ENCODE results near the gene FAM118A. TPM values are rescaled to one million over a fixed set of nuclear protein-coding genes. Genes with fewer than 3 reads are reported as not detected.

Gene FAM118A
- total RNA-seq, 1 donor from 2014 or later = 18.3 TPM

DNA sequence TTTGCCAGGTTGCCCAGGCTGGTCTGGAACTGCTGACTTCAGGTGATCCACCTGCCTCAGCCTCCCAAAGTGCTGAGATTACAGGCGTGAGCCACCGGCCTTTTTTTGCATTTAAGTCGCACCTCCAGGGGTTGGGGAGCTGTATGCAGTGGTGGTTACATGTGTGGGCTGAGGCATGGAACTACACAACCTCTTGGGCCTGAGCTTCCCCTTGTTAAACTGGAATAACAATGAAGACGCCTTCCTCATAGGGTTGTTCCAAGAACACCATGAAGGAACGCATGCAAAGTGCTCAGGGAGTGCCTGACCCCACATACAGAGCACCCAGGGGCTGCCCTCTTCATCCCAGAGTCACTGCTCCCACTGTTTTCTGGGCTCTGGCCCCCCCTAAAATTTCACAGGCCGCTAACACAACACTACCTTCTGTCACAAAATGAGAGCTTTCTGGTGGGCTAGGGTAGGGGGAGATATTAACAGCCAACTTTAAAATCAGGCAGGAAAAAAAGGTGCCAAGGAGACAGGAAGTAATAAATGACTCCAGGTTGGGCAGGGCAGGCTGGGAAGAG, 1.3 kb upstream of the FAM118A start:
- Histone ChIP-seq H3K4me1 (ENCODE audit: insufficient read depth, low read length) (peaks cover 12% of the 10 kb centered on the region), H3K9ac (ENCODE audit: low read length) (no peak overlapping the region), H3K4me2 (ENCODE audit: low read length) (no peak overlapping the region), H4K20me1 (ENCODE audit: insufficient read depth, low read length) (peaks cover 19% of the 10 kb centered on the region), H3K27me3 (ENCODE audit: insufficient read depth, low read length) (no peaks in the 10 kb centered on the region), H3K27ac (ENCODE audit: low read depth, low read length) (no peak overlapping the region), H3K4me3 (ENCODE audit: insufficient read depth, low read depth, low read length) (no peak overlapping the region), H3K79me2 (ENCODE audit: insufficient read depth, low read length) (peaks cover 30% of the 10 kb centered on the region), H3K9me3 (ENCODE audit: insufficient read depth, low read depth, low read length) (no peaks in the 10 kb centered on the region), H3K36me3 (ENCODE audit: insufficient read depth, low read length) (no peaks in the 10 kb centered on the region), H2AFZ (ENCODE audit: low read depth, low read length) (no peak overlapping the region)
- no peaks in the 10 kb centered on the region for H3K9me3 Mint-ChIP-seq (ENCODE audit: unreplicated experiment)
- TF ChIP-seq, protein P1, sequence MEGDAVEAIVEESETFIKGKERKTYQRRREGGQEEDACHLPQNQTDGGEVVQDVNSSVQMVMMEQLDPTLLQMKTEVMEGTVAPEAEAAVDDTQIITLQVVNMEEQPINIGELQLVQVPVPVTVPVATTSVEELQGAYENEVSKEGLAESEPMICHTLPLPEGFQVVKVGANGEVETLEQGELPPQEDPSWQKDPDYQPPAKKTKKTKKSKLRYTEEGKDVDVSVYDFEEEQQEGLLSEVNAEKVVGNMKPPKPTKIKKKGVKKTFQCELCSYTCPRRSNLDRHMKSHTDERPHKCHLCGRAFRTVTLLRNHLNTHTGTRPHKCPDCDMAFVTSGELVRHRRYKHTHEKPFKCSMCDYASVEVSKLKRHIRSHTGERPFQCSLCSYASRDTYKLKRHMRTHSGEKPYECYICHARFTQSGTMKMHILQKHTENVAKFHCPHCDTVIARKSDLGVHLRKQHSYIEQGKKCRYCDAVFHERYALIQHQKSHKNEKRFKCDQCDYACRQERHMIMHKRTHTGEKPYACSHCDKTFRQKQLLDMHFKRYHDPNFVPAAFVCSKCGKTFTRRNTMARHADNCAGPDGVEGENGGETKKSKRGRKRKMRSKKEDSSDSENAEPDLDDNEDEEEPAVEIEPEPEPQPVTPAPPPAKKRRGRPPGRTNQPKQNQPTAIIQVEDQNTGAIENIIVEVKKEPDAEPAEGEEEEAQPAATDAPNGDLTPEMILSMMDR (IDR thresholded peaks at IDR 0.05; ENCODE audit: insufficient read depth, low read depth, low read length) = no peak
- no peak for TF ChIP-seq EZH2 (IDR thresholded peaks at IDR 0.05; ENCODE audit: insufficient read depth, low read length)
- peaks cover 7% of the 10 kb centered on the region for H3K27me3 Mint-ChIP-seq (ENCODE audit: low read depth, unreplicated experiment)
- peaks cover 13% of the 10 kb centered on the region for H3K4me1 Mint-ChIP-seq (ENCODE audit: low read depth, unreplicated experiment)
- H3K4me3 Mint-ChIP-seq (ENCODE audit: unreplicated experiment) = peak overlapping the region; percentile 82
- no peak overlapping the region for H3K27ac Mint-ChIP-seq (ENCODE audit: unreplicated experiment)
- no peak for DNase-seq (ENCODE audit: low read depth)
- H3K36me3 Mint-ChIP-seq (ENCODE audit: low read depth, unreplicated experiment) = peaks cover 4% of the 10 kb centered on the region
- FAIRE-seq = no peak

DNA sequence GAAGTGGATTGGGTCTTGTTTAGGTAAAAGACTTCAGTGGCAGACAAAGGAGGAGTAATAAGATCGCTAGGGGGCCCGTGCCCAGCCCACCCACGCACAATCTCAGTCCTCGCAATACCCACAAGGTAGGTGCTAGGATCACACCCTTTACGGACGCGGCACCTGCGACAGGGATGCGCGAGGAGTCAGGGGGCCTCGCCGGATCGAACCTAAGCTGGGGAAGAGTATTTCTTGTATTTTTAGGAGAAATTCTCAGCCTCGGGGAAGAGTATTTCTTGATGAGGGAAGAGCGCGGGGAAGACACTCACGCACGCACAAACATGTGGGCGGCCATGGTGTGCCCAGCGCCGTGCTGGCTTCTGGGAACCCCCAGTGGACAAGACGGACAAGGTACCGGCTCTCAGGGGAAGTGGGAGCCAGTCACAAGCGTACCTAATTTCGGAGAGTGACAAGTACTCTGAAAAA, 745 bp upstream of the FAM118A start:
- H3K4me2 ChIP-seq (ENCODE audit: low read length) = peak overlapping the region; percentile 100
- H2AFZ ChIP-seq (ENCODE audit: low read depth, low read length) = peak overlapping the region; percentile 100
- peak overlapping the region; percentile 40 for H3K27ac ChIP-seq (ENCODE audit: low read depth, low read length)
- H3K27ac Mint-ChIP-seq (ENCODE audit: unreplicated experiment) = peak overlapping the region; percentile 84
- peaks cover 4% of the 10 kb centered on the region for H3K36me3 Mint-ChIP-seq (ENCODE audit: low read depth, unreplicated experiment)
- DNase-seq (ENCODE audit: low read depth) (no peak), FAIRE-seq (no peak)
- H3K9me3 Mint-ChIP-seq (ENCODE audit: unreplicated experiment) = no peaks in the 10 kb centered on the region
- H3K4me1 Mint-ChIP-seq (ENCODE audit: low read depth, unreplicated experiment) = peaks cover 13% of the 10 kb centered on the region
- H3K79me2 ChIP-seq (ENCODE audit: insufficient read depth, low read length) = peaks cover 31% of the 10 kb centered on the region
- H3K36me3 ChIP-seq (ENCODE audit: insufficient read depth, low read length) = no peaks in the 10 kb centered on the region
- H3K4me1 ChIP-seq (ENCODE audit: insufficient read depth, low read length) = peaks cover 12% of the 10 kb centered on the region
- H4K20me1 ChIP-seq (ENCODE audit: insufficient read depth, low read length) = peaks cover 19% of the 10 kb centered on the region
- TF ChIP-seq, protein P1 (IDR thresholded peaks at IDR 0.05; ENCODE audit: insufficient read depth, low read depth, low read length) = no peak
- TF ChIP-seq EZH2 (IDR thresholded peaks at IDR 0.05; ENCODE audit: insufficient read depth, low read length) = no peak
- H3K4me3 Mint-ChIP-seq (ENCODE audit: unreplicated experiment) = peak overlapping the region; percentile 82
- peaks cover 7% of the 10 kb centered on the region for H3K27me3 Mint-ChIP-seq (ENCODE audit: low read depth, unreplicated experiment)
- H3K9me3 ChIP-seq (ENCODE audit: insufficient read depth, low read depth, low read length) = no peaks in the 10 kb centered on the region
- H3K27me3 ChIP-seq (ENCODE audit: insufficient read depth, low read length) = no peaks in the 10 kb centered on the region
- H3K4me3 ChIP-seq (ENCODE audit: insufficient read depth, low read depth, low read length) = peak overlapping the region; percentile 65
- peak overlapping the region; percentile 90 for H3K9ac ChIP-seq (ENCODE audit: low read length)

DNA sequence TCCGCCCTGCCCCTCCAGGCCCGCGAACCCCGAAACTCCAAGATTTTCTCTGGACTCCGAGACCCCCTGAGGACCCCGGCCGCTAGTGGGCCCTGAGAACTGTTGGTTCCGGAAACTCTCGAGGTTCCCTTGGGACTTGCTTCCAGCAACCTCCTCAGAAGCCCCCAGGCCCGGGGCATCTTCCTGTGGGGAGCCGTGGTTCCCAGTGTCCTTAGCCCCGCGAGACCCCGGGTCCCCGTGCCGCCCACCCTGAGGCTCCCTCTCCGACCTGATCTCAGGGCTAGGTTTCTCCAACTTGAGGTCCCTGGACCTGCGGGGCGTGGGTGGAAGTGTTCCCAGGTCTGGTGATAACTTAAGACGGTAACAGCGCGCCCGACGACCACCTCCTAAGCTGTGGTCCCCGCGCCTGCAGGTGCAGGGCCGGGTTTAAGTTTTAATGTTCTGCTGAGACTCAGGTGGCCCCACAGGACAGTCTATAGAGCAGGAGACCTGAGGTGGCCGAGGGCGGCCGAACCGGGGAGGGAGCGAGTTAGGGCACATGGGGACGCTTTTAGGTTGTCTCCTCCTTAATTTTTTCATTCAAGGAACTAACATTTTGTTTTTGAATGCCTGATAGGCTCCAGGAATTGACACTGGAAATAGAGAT, 720 bp downstream of the FAM118A start:
- Mint-ChIP-seq H3K36me3 (ENCODE audit: low read depth, unreplicated experiment) (peaks cover 4% of the 10 kb centered on the region), H3K4me3 (ENCODE audit: unreplicated experiment) (peak overlapping the region; percentile 85), H3K4me1 (ENCODE audit: low read depth, unreplicated experiment) (peaks cover 13% of the 10 kb centered on the region), H3K27ac (ENCODE audit: unreplicated experiment) (no peak overlapping the region), H3K27me3 (ENCODE audit: low read depth, unreplicated experiment) (peaks cover 7% of the 10 kb centered on the region), H3K9me3 (ENCODE audit: unreplicated experiment) (no peaks in the 10 kb centered on the region)
- Histone ChIP-seq H3K4me1 (ENCODE audit: insufficient read depth, low read length) (peaks cover 12% of the 10 kb centered on the region), H3K4me3 (ENCODE audit: insufficient read depth, low read depth, low read length) (peak overlapping the region; percentile 77), H3K27ac (ENCODE audit: low read depth, low read length) (no peak overlapping the region), H3K79me2 (ENCODE audit: insufficient read depth, low read length) (peaks cover 45% of the 10 kb centered on the region), H3K4me2 (ENCODE audit: low read length) (peak overlapping the region; percentile 100), H3K27me3 (ENCODE audit: insufficient read depth, low read length) (no peaks in the 10 kb centered on the region), H3K9ac (ENCODE audit: low read length) (peak overlapping the region; percentile 90), H3K9me3 (ENCODE audit: insufficient read depth, low read depth, low read length) (no peaks in the 10 kb centered on the region), H4K20me1 (ENCODE audit: insufficient read depth, low read length) (peaks cover 28% of the 10 kb centered on the region), H2AFZ (ENCODE audit: low read depth, low read length) (peak overlapping the region; percentile 70), H3K36me3 (ENCODE audit: insufficient read depth, low read length) (no peaks in the 10 kb centered on the region)
- FAIRE-seq (no peak), DNase-seq (ENCODE audit: low read depth) (no peak)
- no peak for TF ChIP-seq EZH2 (IDR thresholded peaks at IDR 0.05; ENCODE audit: insufficient read depth, low read length)

All from astrocyte (in vitro differentiated cells and primary cell).